Upper lobe of left lung (tissue), 4 donors: ENCODE results near the gene CNGA3.

Experiments
- EP300 ChIP-seq, 4 donors: sonication (generic); formaldehyde crosslinking; IDR thresholded peaks; one replicate each; pipeline ENCODE4 v1.5.1; 2017; ENCODE audit warnings: antibody characterized with exemption in 4 of 4, control low read depth in 2 of 4
- POLR2A ChIP-seq, 4 donors: fragments of 450-650 bp; IDR thresholded peaks; one replicate each; pipeline ENCODE4 v1.5.1; 2016 to 2017; ENCODE audit warnings: antibody characterized with exemption in 4 of 4, mild to moderate bottlenecking in 2 of 4
- POLR2AphosphoS5 ChIP-seq, 2 donors: sonication (generic); formaldehyde crosslinking; IDR thresholded peaks; one replicate each; pipeline ENCODE4 v1.5.1; 2017; ENCODE audit warnings: antibody characterized with exemption in 2 of 2
- TF ChIP-seq, protein P1 (sequence below), 6 experiments: fragments of 450-650 bp in 4 of 6; fragments of 200-600 bp in 2 of 6; sonication (generic) in 2 of 6; IDR thresholded peaks; one replicate each; pipeline ENCODE4 v1.5.1; 2016 to 2019; ENCODE audit warnings: antibody characterized with exemption in 6 of 6

DNA sequence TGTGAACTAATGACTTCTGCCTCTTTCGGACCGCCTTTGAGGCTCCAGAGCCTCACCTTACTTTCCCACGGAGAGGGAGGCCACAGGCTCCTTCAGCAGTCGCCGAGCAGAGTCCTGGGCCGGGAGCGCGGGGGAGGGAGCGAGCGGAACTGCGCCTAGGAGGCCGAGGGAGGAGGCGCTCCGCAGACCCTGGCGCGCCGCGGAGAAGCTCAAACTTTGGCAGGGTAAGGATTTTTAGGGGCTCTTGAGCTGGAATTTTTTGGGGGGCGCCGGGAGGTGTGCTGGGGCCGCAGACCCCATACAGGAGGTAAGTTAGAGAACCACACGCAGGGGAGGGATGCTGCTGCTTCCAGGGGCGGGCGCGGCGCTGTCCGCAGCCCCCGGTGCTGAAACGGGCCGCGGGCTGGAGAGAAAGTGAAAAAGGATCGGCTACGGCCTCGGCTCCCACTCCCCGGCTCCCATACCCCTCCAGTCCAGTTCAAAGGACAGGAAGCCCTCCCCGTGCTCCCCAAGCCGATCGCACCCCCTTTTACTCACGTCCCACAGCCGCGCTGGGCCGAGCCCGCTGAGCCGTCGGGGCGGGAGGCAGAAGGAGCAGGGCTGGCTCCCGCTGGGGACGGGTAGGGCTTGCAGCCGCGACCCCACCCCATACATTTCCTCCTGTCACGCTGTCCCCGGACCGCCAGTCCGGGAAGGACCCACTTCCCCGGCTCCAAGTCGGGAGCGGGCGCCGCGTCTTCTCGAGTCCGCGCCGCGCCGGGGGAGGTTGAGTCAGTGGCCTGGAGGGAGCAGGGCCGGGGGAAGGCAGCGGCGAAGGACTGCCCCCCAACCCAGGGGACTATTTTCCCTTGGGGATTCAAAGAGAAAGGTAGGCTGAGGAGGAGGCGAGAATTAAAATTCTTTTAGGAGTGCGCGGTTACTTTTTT, at the start of gene CNGA3:
- TF ChIP-seq POLR2A (IDR thresholded peaks at IDR 0.05) (no peak), EP300 (IDR thresholded peaks at IDR 0.05) (no peak), POLR2AphosphoS5 (IDR thresholded peaks at IDR 0.05) (no peak)
- TF ChIP-seq, protein P1, sequence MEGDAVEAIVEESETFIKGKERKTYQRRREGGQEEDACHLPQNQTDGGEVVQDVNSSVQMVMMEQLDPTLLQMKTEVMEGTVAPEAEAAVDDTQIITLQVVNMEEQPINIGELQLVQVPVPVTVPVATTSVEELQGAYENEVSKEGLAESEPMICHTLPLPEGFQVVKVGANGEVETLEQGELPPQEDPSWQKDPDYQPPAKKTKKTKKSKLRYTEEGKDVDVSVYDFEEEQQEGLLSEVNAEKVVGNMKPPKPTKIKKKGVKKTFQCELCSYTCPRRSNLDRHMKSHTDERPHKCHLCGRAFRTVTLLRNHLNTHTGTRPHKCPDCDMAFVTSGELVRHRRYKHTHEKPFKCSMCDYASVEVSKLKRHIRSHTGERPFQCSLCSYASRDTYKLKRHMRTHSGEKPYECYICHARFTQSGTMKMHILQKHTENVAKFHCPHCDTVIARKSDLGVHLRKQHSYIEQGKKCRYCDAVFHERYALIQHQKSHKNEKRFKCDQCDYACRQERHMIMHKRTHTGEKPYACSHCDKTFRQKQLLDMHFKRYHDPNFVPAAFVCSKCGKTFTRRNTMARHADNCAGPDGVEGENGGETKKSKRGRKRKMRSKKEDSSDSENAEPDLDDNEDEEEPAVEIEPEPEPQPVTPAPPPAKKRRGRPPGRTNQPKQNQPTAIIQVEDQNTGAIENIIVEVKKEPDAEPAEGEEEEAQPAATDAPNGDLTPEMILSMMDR (IDR thresholded peaks at IDR 0.05): peak in 1 of 6 experiments; percentile 23
